GM18526 (cell line): ENCODE results near the gene IL1RAP.

Experiments used
- POLR2A ChIP-seq: IDR thresholded peaks from 3 replicates; pipeline ENCODE4 v1.6.1; 2011; ENCODE audit not compliant: insufficient read length; ENCODE audit errors: extremely low read depth

IL1RAP gene

GRCh38 chr3:190528706-190529105 is 14.8 kb downstream of the IL1RAP start:
- TF ChIP-seq POLR2A: no peak

- TF ChIP-seq POLR2A: no peak
These were observed 17.5 kb downstream of the IL1RAP start for GRCh38 chr3:190531406-190531805.

GRCh38 chr3:190532731-190533203 is 18.9 kb downstream of the IL1RAP start:
- no peak for TF ChIP-seq POLR2A

GRCh38 chr3:190533511-190534281 is 19.8 kb downstream of the IL1RAP start:
- no peak for TF ChIP-seq POLR2A

GRCh38 chr3:190534386-190534785 is 20.5 kb downstream of the IL1RAP start:
- no peak for TF ChIP-seq POLR2A

- TF ChIP-seq POLR2A: no peak
These were observed 21.1 kb downstream of the IL1RAP start for GRCh38 chr3:190534986-190535385.

- no peak for TF ChIP-seq POLR2A
These were observed 23.3 kb downstream of the IL1RAP start for GRCh38 chr3:190537146-190537545.

GRCh38 chr3:190538288-190538687 is 24.4 kb downstream of the IL1RAP start:
- TF ChIP-seq POLR2A: no peak

GRCh38 chr3:190539526-190539925 is 25.6 kb downstream of the IL1RAP start:
- TF ChIP-seq POLR2A: no peak

- TF ChIP-seq POLR2A: no peak
These were observed 27.1 kb downstream of the IL1RAP start for GRCh38 chr3:190541008-190541407.

- TF ChIP-seq POLR2A: no peak
These were observed 27.7 kb downstream of the IL1RAP start for GRCh38 chr3:190541560-190541959.

- TF ChIP-seq POLR2A: no peak
These were observed 29.0 kb downstream of the IL1RAP start for GRCh38 chr3:190542846-190543245.

GRCh38 chr3:190543671-190544070 is 29.8 kb downstream of the IL1RAP start:
- TF ChIP-seq POLR2A: no peak

GRCh38 chr3:190545191-190545590 is 31.3 kb downstream of the IL1RAP start:
- TF ChIP-seq POLR2A: no peak

- no peak for TF ChIP-seq POLR2A
These were observed 33.1 kb downstream of the IL1RAP start for GRCh38 chr3:190546881-190547510.

GRCh38 chr3:190548031-190548656 is 34.3 kb downstream of the IL1RAP start:
- no peak for TF ChIP-seq POLR2A
